K562 (cell line): Measurements from ENCODE around the gene AKAP13. TPM values are rescaled to one million over a fixed set of nuclear protein-coding genes. Genes with fewer than 3 reads are reported as not detected.
A peak's percentile ranks its signal among the peaks of the same experiment; 100 is the strongest.

Experiments used
- ATAC-seq: fragments of 200-7000 bp; cut with Tn5 transposase; 3 replicates; pipeline ENCODE4 v1.9.1; 2020; ENCODE audit warnings: moderate library complexity
- BruUV-seq: library from RNA; stranded (reverse); fragments of 400-500 nt; replicated peaks from 2 replicates; lab custom pipeline; 2021; lab: Mats Ljungman, UMichigan
- CTCF ChIA-PET: fragments of 300-600 bp; formaldehyde crosslinking; extraction: SDS; loops from one replicate; lab custom pipeline; 2021; ENCODE audit warnings: low intra/inter-chr PET ratio; lab: Yijun Ruan, JAX
- POLR2A ChIA-PET: fragments of 300-600, 350-650 bp; sonication (Branson Sonifier 250); formaldehyde crosslinking; extraction: SDS; loops from one replicate; lab custom pipeline; 2021; ENCODE audit warnings: antibody characterized with exemption, inconsistent platforms; lab: Yijun Ruan, JAX
- DNase-seq, 4 experiments: peaks; one replicate each; pipeline versions ENCODE4 v3.0.0 to v3.0.0-alpha.2; 2011 to 2018; ENCODE audit warnings: low spot score in 3 of 4, mixed read lengths in 3 of 4; ENCODE audit errors: extremely low read depth in 1 of 4
- FAIRE-seq: peaks from 2 replicates; lab custom pipeline; 2011; peaks lifted over from hg19 to GRCh38; lab: Jason Lieb, UNC
- H2AFZ ChIP-seq: 2 replicates; pipeline ENCODE4 v1.6.0; 2011; ENCODE audit warnings: low read depth, low read length, control low read depth, inconsistent platforms
- H3K27ac ChIP-seq: fragments of 200-600 bp; 3 replicates; pipeline ENCODE4 v1.8.0; 2011; ENCODE audit warnings: low read depth, mild to moderate bottlenecking, control low read depth, inconsistent platforms, low read length, moderate library complexity, mixed read lengths; ENCODE audit errors: extremely low read depth
- H3K27me3 ChIP-seq, 2 experiments: fragments of 300-600 bp in 1 of 2; 2 replicates in 1 of 2; 3 replicates in 1 of 2; pipeline versions ENCODE4 v1.6.0 to v1.8.0; 2011; ENCODE audit warnings: inconsistent platforms in 2 of 2, low read length in 2 of 2, mild to moderate bottlenecking in 1 of 2, mixed read lengths in 1 of 2, moderate library complexity in 1 of 2; ENCODE audit not compliant: control insufficient read depth in 2 of 2, insufficient read depth in 2 of 2
- H3K36me3 ChIP-seq: fragments of 300-600 bp; 3 replicates; pipeline ENCODE4 v1.8.0; 2011; ENCODE audit warnings: mild to moderate bottlenecking, low read length, inconsistent platforms; ENCODE audit not compliant: control insufficient read depth, insufficient read depth
- H3K4me1 ChIP-seq, 2 experiments: fragments of 200-600 bp in 1 of 2; replicated peaks in 1 of 2; 2 replicates in 1 of 2; 3 replicates in 1 of 2; pipeline versions ENCODE4 v1.5.1 to v1.8.0; 2011; ENCODE audit warnings: inconsistent platforms in 2 of 2, low read length in 2 of 2, mild to moderate bottlenecking in 1 of 2, mixed read lengths in 1 of 2, moderate library complexity in 1 of 2; ENCODE audit not compliant: control insufficient read depth in 2 of 2, insufficient read depth in 2 of 2
- H3K4me2 ChIP-seq: 2 replicates; pipeline ENCODE4 v1.6.1; 2011; ENCODE audit warnings: low read length, control low read depth, inconsistent platforms, mixed read lengths; ENCODE audit not compliant: insufficient read depth
- H3K4me3 ChIP-seq: fragments of 200-600 bp; sonication (generic), shearing (Covaris generic); 2 replicates; pipeline ENCODE4 v1.5.1; 2016; ENCODE audit warnings: control low read depth, inconsistent platforms
- H3K79me2 ChIP-seq: fragments of 200-600 bp; 3 replicates; pipeline ENCODE4 v1.8.0; 2011; ENCODE audit warnings: low read length, inconsistent platforms; ENCODE audit not compliant: control insufficient read depth, insufficient read depth
- H3K9ac ChIP-seq, 2 experiments: 2 replicates each; pipeline versions ENCODE4 v1.6.0 to v1.6.1; 2011; ENCODE audit warnings: low read depth in 2 of 2, low read length in 2 of 2, control low read depth in 1 of 2, inconsistent platforms in 1 of 2, mild to moderate bottlenecking in 1 of 2, mixed read lengths in 1 of 2; ENCODE audit not compliant: insufficient read depth in 1 of 2
- H3K9me1 ChIP-seq: one replicate; pipeline ENCODE4 v1.6.0; 2011; ENCODE audit warnings: inconsistent platforms, mild to moderate bottlenecking, low read length, moderate library complexity; ENCODE audit not compliant: control insufficient read depth, insufficient read depth
- H3K9me3 ChIP-seq: replicated peaks from 2 replicates; pipeline ENCODE4 v1.5.1; 2011; ENCODE audit warnings: low read depth, low read length, inconsistent platforms; ENCODE audit not compliant: control insufficient read depth, insufficient read depth
- H4K20me1 ChIP-seq: replicated peaks from 2 replicates; pipeline ENCODE4 v1.6.1; 2011; ENCODE audit warnings: low read length, inconsistent platforms, mixed read lengths; ENCODE audit not compliant: control insufficient read depth, insufficient read depth
- CEBPZ ChIP-seq: fragments of 150-350 bp; IDR thresholded peaks from 2 replicates; pipeline ENCODE4 v1.6.1; 2014; ENCODE audit warnings: low read depth, mild to moderate bottlenecking, low read length, borderline replicate concordance
- IRF2 ChIP-seq: sonication (generic); formaldehyde crosslinking; IDR thresholded peaks from 2 replicates; pipeline ENCODE4 v1.8.1; 2022; ENCODE audit warnings: mild to moderate bottlenecking, missing genetic modification reagents
- MLX ChIP-seq, 2 experiments: fragments of 450-650 bp in 1 of 2; sonication (generic) in 1 of 2; formaldehyde crosslinking; conservative IDR thresholded peaks; 2 replicates each; pipeline versions ENCODE4 v1.4.0 to v1.8.1; 2020 to 2022; ENCODE audit warnings: mild to moderate bottlenecking in 1 of 2, missing genetic modification reagents in 1 of 2
- NR2C1 ChIP-seq, 2 experiments: fragments of 450-650 bp; IDR thresholded peaks; 2 replicates each; pipeline ENCODE4 v1.6.1; 2017; ENCODE audit warnings: mild to moderate bottlenecking in 2 of 2, antibody characterized with exemption in 1 of 2, inconsistent platforms in 1 of 2, missing compliant biosample characterization in 1 of 2, missing genetic modification characterization in 1 of 2
- PATZ1 ChIP-seq: fragments of 250-450 bp; sonication (Bioruptor Pico); IDR thresholded peaks from 2 replicates; pipeline ENCODE4 v1.5.0; 2020; ENCODE audit warnings: mild to moderate bottlenecking, borderline replicate concordance
- PHTF2 ChIP-seq: fragments of 250-450 bp; sonication (Bioruptor Pico); IDR thresholded peaks from 2 replicates; pipeline ENCODE4 v1.5.0; 2021; ENCODE audit warnings: mild to moderate bottlenecking
- POLR2AphosphoS2 ChIP-seq: IDR thresholded peaks from 2 replicates; pipeline ENCODE4 v1.6.1; 2012; ENCODE audit warnings: low read length, improper control_type of control experiment
- SRSF7 ChIP-seq: fragments of 200-400 bp; formaldehyde crosslinking; optimal IDR thresholded peaks from 2 replicates; pipeline ENCODE3; 2017; ENCODE audit warnings: mild to moderate bottlenecking, low read depth, low read length
- TAF9B ChIP-seq: fragments of 450-650 bp; IDR thresholded peaks from 2 replicates; pipeline ENCODE4 v1.6.1; 2018; ENCODE audit warnings: mild to moderate bottlenecking; ENCODE audit not compliant: partially characterized antibody
- XRCC3 ChIP-seq: fragments of 450-650 bp; IDR thresholded peaks from 2 replicates; pipeline ENCODE4 v1.6.1; 2017; ENCODE audit warnings: mild to moderate bottlenecking, moderate library complexity
- ZBTB26 ChIP-seq: fragments of 450-650 bp; formaldehyde crosslinking; IDR thresholded peaks from 2 replicates; pipeline ENCODE4 v1.4.0; 2022; ENCODE audit warnings: missing genetic modification characterization
- ZNF174 ChIP-seq: fragments of 250-450 bp; sonication (Bioruptor Pico); IDR thresholded peaks from 2 replicates; pipeline ENCODE4 v1.4.0; 2020; ENCODE audit warnings: mild to moderate bottlenecking
- ZNF263 ChIP-seq: sonication (generic); formaldehyde crosslinking; IDR thresholded peaks from 2 replicates; pipeline ENCODE4 v1.8.0; 2022; ENCODE audit warnings: mild to moderate bottlenecking, missing genetic modification reagents, borderline replicate concordance
- WGBS: fragments of 100-300 bp; shearing (Covaris generic); methylation state at CpG from one replicate; pipeline ENCODE4 v1.1.6; 2016; ENCODE audit warnings: low coverage, mixed read lengths; ENCODE audit not compliant: insufficient coverage; ENCODE audit errors: missing lambda C conversion rate; 5-methylcytosine and 5-hydroxymethylcytosine counted together
- in situ Hi-C: fragments of 300-500 bp; cut with MboI; formaldehyde crosslinking; loops from 4 replicates; pipeline ENCODE4 v1.15.0; 2018; ENCODE audit warnings: inconsistent platforms, mixed read lengths
- intact Hi-C: fragments of 100-400 bp; cut with micrococcal nuclease; formaldehyde crosslinking; loops from 2 replicates; pipeline ENCODE4 v1.14.2; 2022
- polyA plus RNA-seq, 8 experiments: library from polyadenylated mRNA; depleted of rRNA in 4 of 8; stranded (reverse) in 5 of 8; unstranded in 3 of 8; fragments of >200 nt; fragmentation: Nextera tagmentation in 2 of 8; fragmentation: Illumina TruSeq in 1 of 8; extraction: Ambion mirVana in 2 of 8; extraction: Trizol in 1 of 8; gene quantifications; 2 replicates each; pipeline versions ENCODE4 v1.2.1 to v1.2.3, GENCODE V29; 2011 to 2014; ENCODE audit warnings: inconsistent platforms in 1 of 8, missing spikeins in 1 of 8
- total RNA-seq, 7 experiments: library from RNA; depleted of rRNA in 6 of 7; stranded (reverse); fragments of >200 nt in 6 of 7; fragmentation: Illumina TruSeq in 2 of 7; extraction: Trizol in 2 of 7; gene quantifications; 2 replicates each; pipeline versions ENCODE4 v1.2.1 to v1.2.3, GENCODE V29; 2011 to 2021; ENCODE audit warnings: low replicate concordance in 1 of 7

The AKAP13 gene
- total and polyA plus RNA-seq, 9 of the 15 experiments (the other 6 are each of a cell fraction or from before 2014, with no cell fraction given), result 0.03 to 1.7 (median 0.42) TPM

GRCh38 chr15:85793641-85794597 lies 413.5 kb downstream of the AKAP13 start:
- ChIA-PET POLR2A (no interaction called here), CTCF (no interaction called here)
- FAIRE-seq, result no peak
- peaks cover 8 to 39% of the 10 kb centered on the region in 2 experiments; a peak in 4 of 5 replicates for H3K27me3 ChIP-seq
- H3K9me1 ChIP-seq, result no peaks in the 10 kb centered on the region
- DNase-seq, result peak in 2 of 4 experiments; percentile 1 to 25
- peak; percentile 8 for ATAC-seq
- no peaks in the 10 kb centered on the region for H3K9me3 ChIP-seq
- H3K36me3 ChIP-seq, result no peaks in the 10 kb centered on the region
- H3K4me2 ChIP-seq, result peak overlapping the region; percentile 58
- in situ Hi-C loops, result no loop called here
- H2AFZ ChIP-seq, result peak overlapping the region; percentile 68; the same call in 1 of the 2 replicates
- no TSS peak for BruUV-seq
- peaks cover 0 to 9% of the 10 kb centered on the region in 2 experiments; a peak in 2 of 5 replicates for H3K4me1 ChIP-seq
- intact Hi-C loops, result no loop called here
- peak overlapping the region in 1 of 2 experiments; percentile 82; a peak in 2 of 4 replicates for H3K9ac ChIP-seq
- no peaks in the 10 kb centered on the region for H3K79me2 ChIP-seq
- H3K27ac ChIP-seq, result no peak overlapping the region
- H3K4me3 ChIP-seq, result peak overlapping the region; percentile 56
- WGBS, result 3% methylated on average over 46 of the region's 56 CpGs
- 0 out of 2 replicates have a peak, but pooled peaks cover 7% of the 10 kb centered on the region for H4K20me1 ChIP-seq
- TF ChIP-seq NR2C1 (IDR thresholded peaks at IDR 0.05) (no peak), NR2C1 (tag; IDR thresholded peaks at IDR 0.05) (no peak), ZNF263 (CRISPR knock-in tag) (no peak), TAF9B (no peak), MLX (CRISPR knock-in tag; conservative IDR thresholded peaks at IDR 0.05) (no peak), IRF2 (CRISPR knock-in tag) (no peak), PHTF2 (no peak), SRSF7 (no peak), XRCC3 (no peak), POLR2AphosphoS2 (no peak), ZBTB26 (CRISPR knock-in tag) (no peak), CEBPZ (no peak), ZNF174 (CRISPR knock-in tag) (no peak), PATZ1 (no peak)
